HuH-7.5 (cell line): Measurements from ENCODE around the gene INVS.
A peak's percentile ranks its signal among the peaks of the same experiment; 100 is the strongest.
"Not testable (repeated sequence)": the region's sequence is repeated elsewhere in the genome, so short reads cannot be mapped to it uniquely, and the experiment has no call there.

Experiments used
- DNase-seq: peaks from one replicate; pipeline ENCODE4 v3.0.0; 2011; ENCODE audit warnings: low spot score

The INVS gene

DNA sequence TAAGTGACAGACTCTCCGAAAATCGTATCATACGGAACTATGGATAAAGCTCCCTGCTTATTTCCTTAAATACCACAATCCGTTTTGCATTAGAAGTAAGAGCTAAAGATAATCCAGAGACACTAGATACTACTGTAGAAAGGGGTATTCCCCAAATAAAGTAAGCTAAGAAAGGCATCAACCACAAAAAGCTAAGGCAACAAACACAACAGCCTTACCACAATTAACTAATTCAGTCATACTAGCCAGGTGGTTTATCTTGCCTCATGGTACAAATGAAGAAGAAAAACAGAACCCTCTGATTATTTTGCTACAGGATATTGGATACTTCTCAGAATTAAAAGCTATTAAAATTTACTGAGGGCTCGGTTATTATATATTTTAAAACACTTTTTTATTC is 14.3 kb upstream of the INVS start:
- no peak for DNase-seq

- no peak for DNase-seq
Observed at GRCh38 chr9:100086097-100086635, 12.9 kb upstream of the INVS start.

GRCh38 chr9:100087218-100087617 is 11.8 kb upstream of the INVS start:
- DNase-seq = no peak

- DNase-seq = no peak
Observed at GRCh38 chr9:100088202-100088601, 10.8 kb upstream of the INVS start.

DNA sequence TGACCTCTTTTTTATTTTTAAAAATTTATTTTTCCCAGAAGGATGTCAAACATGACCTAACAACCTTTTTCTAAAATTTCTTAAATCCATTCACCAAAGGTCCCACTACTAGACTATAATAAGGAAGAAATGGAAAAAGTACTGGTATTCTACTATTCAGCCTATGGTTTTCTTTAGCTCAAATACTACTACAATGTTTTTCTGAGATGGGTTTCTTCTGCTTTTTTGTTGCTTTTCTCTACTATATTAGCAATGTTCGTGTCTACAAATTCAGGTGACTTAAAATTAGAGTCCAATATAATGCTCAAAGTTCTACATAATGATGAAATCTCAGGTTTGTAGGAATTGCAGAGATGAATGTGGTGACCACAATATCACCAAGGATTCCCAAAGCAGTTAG is 8.2 kb upstream of the INVS start:
- no peak for DNase-seq

GRCh38 chr9:100091650-100092049 is 7.4 kb upstream of the INVS start:
- DNase-seq = no peak

GRCh38 chr9:100092066-100092465 is 7.0 kb upstream of the INVS start:
- DNase-seq = no peak

GRCh38 chr9:100094411-100094810 is 4.6 kb upstream of the INVS start:
- not testable (repeated sequence) for DNase-seq

GRCh38 chr9:100096378-100096916 is 2.6 kb upstream of the INVS start:
- no peak for DNase-seq

DNA sequence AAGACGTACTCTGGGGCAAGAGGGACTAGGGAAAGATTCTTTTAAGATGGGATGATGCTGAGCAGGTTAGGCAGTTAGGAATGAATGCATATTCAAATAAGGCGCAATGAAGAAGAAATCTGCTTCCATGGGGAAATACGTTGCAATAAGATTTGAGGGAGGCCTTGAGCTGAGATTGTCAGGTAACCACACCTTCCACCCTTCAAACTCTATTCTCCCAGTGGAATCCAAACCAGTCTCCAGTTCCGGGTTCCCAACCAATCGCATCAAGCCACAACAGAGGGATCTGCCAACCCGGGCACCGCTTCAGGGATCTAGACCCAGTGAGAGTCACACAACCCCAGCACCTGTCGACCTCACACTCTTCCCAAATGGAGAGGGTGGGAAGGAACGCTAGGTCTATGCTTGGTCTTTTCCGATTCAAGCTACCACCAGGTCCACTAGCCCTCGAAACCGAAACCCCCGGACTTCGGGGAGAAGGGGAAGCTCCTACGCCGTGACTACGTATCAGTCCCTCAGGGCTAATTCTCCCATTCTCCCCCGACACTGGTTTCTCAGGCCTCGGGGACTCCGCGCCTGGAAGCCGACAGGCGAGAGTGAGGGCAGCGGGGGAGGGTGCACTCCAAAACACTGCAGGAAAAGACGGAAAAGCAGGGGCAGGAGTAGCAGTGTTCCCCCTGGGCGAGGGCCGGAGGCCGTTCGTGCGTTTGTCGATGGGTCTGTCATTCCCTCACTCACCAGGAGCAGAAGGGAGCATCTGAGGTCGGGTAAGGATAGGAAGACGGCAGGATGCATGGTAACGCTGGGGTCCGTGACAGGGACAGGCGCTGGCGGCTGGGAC is 777 bp upstream of the INVS start:
- peak; percentile 42 for DNase-seq

DNA sequence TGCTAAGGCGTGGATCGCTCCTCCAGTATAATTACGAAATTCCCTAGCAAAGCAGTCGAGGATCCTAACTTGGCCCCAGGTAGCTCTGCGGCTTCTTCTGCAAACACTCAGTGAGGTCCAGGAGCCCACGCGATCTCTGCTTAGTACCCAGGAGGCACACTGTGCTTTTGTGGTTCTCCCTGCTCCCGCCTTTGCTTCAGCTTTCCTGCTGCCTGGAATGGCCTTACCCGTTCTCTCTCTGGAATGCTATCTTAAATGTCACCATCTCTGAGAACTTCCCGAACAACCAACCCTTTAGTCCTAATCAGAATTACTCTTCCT is 639 bp downstream of the INVS start:
- DNase-seq = peak; percentile 7

- no peak for DNase-seq
Observed at GRCh38 chr9:100100146-100100667, 1.2 kb downstream of the INVS start.

- DNase-seq = no peak
Observed at GRCh38 chr9:100101608-100102007, 2.6 kb downstream of the INVS start.

DNA sequence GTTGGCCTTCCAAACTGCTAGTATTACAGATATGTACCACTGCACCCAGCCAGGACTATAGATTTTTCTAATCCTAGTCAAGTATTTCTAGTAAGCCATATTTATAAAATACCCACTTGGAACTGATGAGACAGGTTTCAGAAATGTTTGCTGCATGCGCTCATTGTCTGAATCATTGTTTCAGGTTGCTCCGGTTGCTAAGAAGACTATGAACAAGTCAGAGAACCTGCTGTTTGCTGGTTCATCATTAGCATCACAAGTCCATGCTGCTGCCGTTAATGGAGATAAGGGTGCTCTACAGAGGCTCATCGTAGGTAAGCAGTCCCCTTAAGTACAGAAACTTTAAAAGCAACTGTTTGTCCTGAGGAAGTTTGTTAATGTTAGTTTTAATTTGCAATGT is 5.3 kb downstream of the INVS start:
- DNase-seq = no peak

DNA sequence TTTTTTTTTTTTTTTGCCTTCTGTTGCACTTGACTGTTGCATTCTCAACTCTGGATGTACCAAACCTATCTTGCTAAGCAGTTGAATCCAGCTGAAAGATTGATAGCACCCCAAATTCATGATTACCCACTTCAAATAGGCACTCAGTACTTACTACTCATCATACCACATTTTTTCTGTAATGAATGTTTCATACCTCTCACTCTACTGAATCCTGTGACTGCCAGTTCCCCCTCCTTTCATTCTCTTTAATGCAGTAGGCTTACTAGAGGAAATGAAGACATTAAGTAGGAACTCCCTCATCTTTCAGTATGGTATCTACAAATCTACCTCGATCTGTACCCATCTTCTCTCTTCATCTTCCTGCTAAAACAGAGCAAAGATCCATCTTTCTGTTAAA is 6.8 kb downstream of the INVS start:
- no peak for DNase-seq

GRCh38 chr9:100106616-100107015 is 7.6 kb downstream of the INVS start:
- no peak for DNase-seq

DNA sequence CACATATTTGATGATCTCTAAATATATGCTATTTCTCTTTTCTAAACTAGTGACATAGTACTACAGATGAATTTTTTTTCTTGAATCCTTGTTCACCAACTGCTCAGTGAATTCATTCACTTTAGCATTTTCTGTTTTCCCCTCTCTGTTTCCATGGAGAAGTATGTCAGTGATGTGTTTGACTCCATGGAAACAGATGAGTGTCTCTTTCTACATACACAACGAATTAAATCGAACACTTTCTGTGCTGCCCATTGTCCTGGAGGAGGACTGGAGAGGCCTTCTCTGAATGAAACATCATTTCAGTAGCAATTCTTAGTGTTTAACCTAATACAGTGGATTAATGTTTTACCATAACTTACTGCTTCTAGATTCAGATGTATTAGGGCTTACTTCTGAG is 9.5 kb downstream of the INVS start:
- no peak for DNase-seq

- no peak for DNase-seq
Observed at GRCh38 chr9:100111235-100111634, 12.2 kb downstream of the INVS start.

GRCh38 chr9:100112677-100113336 is 13.8 kb downstream of the INVS start:
- DNase-seq = no peak

- no peak for DNase-seq
Observed at GRCh38 chr9:100117316-100117715, 18.3 kb downstream of the INVS start.

- no peak for DNase-seq
Observed at GRCh38 chr9:100120286-100120685, 21.2 kb downstream of the INVS start.

DNA sequence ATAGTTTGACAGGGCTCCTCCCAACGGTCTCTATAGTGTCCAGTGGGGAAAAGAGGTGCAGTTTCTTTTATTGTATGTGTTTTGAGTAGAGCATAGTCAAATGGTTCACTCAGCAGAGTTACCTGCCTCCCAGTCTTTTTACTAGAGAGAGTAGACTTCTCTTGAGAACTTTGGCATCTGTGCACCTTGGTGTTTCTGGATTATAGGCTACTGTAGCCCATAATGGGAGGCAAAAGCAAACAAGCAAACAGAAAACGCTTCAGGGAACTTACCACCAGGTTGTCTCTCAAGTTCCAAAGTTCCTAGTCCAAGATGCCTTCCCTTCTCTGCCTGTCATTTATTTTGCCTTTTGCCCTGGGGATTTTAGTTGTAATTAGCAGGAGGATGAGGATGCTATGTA is 26.2 kb downstream of the INVS start:
- DNase-seq = no peak

- no peak for DNase-seq
Observed at GRCh38 chr9:100125910-100126309, 26.9 kb downstream of the INVS start.
